NOMO-1 (cell line): ENCODE data around the gene TCP10L.

Experiments used
- DNase-seq, 2 experiments: peaks; one replicate each; lab custom pipeline; 2025; ENCODE audit not compliant: unreplicated experiment in 2 of 2; lab: John Stamatoyannopoulos, UW

TCP10L gene

DNA sequence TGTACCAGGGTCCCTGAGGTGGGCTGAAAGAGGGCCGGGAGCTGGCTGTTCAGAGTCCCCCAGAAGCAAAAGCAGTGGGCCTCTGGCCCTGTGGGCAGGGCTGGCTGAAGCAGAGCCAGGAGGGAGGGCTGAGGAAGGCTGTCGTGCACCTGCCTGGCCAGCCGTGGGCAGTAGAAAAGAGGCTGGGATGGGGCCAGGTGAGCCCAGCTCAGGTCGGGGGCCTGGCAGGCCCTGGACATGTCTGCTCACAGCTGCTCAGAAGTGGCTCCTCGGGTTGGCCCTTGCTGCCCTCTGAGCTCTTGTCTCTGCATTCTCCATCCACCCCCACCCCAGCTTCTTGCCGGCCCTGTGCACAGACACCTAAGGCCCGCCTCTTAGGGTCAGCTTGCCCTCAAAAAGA, 60.0 kb downstream of the TCP10L start:
- no peak for DNase-seq

DNA sequence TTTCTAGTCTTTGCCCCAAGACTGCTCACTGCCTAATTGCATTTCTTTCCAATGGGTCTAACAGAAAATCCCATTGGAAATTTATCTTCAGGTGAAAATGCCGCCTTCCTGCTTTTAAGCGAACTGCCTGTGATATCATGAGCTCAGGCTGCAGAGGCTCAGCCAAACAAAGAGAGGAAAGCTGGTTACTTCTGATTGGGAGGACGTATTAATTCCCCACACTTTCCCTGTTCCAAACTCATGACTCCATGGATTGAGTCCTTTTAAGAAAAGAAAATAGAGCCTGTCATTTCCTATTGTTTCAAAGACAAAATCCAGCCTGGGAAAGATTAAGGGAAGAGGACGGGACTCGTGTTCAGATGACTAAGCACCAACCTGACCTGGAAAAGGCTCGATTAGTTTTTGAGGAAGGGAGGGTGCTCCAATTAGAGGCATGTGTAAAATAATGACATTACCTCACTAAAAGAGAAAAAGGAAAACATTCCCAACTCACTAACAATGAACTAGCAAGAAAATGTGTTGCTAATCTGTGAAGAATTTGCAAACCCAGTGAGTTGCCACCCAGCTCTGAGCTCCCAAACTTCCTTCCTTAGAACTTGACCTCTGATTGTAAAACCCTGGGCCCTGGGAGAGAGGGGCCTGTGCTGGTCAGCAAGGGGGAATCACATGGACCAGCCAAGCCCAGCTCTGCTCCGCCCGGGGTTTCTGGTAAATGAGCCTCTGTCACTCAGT, 61.2 kb downstream of the TCP10L start:
- no peak for DNase-seq
